Measurements from ENCODE around the gene SRGAP2C. TPM values are rescaled to one million over a fixed set of nuclear protein-coding genes. Genes with fewer than 3 reads are reported as not detected.
"Not testable (repeated sequence)": the region's sequence is repeated elsewhere in the genome, so short reads cannot be mapped to it uniquely, and the experiment has no call there.

Gene SRGAP2C
- total RNA-seq, 1 donor from 2014 or later, result 59.6 TPM

DNA sequence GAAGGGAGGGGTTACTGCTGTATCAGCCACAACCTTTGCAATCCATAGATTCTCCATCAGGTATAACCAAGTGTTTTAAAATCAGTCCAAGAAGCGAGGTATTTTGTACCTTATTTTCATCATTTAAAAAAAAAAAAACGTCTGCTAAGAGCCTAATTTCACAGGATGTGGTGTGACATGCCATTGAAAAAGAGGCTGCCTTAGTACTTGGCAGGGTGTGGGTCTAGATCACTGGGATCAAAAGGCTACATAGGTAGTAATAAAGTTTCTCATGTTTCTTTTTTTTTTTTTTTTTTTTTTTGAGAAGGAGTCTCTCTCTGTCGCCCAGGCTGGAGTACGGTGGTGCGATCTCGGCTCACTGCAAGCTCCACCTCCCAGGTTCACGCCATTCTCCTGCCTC lies 192.2 kb downstream of the SRGAP2C start:
- intact Hi-C loops (cut with micrococcal nuclease), result not testable (repeated sequence)

DNA sequence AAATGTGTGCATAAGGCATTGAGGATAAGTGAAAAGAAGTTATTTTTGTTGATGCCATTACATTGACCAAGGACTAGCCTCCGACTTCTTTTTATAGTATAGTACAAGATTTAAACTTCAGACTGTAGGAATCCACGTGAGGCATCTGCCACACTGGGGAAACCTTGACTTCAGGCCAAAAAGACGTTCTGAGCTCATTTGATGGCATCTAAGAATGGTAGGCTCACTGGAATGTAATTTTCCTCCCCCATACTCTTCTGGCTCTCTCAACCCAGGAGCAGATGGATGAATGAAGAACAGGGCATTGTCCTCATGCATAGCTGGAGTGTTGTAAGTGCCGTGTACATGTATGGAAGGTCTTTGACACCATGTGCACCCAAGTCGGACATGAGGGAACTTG lies 194.0 kb downstream of the SRGAP2C start:
- intact Hi-C loops (cut with micrococcal nuclease), result not testable (repeated sequence)

DNA sequence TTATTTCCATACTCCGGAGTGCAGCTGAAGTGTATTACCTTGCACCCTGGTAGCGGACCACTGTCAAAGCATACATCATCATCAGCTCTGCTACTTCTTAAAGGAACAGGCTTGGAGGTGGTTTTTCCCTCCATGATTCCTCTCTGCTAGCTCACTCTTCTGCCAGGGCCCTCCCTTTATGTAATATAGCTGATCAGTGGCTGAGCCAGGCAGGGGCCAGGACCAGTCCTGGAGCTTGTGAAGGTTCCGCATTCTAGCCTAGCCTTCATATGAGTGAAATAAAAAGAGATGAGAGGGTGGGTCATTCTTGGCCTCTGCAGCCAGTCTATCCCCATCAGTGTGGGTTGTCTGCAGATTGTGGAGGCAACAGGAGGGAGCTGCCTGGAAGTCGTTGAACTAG lies 200.0 kb downstream of the SRGAP2C start:
- intact Hi-C loops (cut with micrococcal nuclease), result not testable (repeated sequence)

DNA sequence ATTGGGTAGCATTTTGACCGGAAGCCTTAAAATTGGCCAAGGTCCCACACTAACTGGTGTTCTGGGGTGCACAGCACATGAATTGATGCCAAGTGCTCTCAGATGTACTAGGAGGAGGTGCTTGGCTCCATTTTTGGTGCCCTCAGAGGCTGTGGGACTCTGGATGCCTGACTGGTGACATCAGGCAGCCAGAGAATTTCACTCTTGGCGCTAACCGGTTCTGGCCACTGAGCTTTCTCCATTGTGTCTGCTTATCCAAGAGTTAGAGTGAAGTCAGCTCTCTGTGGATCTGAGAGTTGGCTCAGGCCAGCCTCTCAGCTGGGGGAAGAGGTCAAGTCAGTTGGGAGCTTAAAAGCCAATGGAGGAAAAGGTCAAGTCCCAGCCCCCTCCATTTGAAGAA lies 200.4 kb downstream of the SRGAP2C start:
- intact Hi-C loops (cut with micrococcal nuclease), result not testable (repeated sequence)

DNA sequence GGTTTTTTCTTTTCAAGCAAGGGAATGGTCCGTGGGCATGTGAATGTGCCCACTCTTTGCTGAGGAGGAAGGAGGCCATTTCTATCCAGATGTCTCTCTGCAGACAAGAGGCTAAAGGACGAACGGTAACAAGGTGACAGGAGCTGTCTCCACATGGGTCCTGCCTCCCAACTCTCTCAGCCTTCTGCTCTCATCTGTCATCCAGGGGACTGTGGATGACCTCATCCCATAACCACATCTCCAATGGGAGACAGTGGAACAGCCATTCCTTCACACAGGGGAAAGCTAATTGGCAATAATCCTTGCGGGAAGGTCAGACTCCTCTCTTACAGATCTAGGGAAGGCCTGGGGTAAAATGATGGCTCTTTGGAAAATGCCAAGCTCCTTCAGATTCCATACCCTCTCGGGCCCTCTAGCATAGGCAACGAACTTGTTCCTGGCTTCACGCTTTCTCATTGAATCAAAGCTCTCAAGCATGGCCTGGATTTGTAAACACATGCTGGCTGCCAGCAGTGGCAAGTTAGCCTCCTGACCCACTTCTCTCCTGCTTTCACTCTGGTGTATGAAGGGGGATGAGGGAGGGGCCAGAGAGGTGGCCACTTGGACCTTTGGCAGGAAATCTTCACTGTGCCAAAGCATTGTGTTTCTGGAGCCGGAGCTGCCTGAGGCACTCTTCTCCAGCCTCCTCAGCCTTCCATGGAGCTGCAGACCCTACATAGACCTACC lies 201.0 kb downstream of the SRGAP2C start:
- intact Hi-C loops (cut with micrococcal nuclease), result not testable (repeated sequence)

DNA sequence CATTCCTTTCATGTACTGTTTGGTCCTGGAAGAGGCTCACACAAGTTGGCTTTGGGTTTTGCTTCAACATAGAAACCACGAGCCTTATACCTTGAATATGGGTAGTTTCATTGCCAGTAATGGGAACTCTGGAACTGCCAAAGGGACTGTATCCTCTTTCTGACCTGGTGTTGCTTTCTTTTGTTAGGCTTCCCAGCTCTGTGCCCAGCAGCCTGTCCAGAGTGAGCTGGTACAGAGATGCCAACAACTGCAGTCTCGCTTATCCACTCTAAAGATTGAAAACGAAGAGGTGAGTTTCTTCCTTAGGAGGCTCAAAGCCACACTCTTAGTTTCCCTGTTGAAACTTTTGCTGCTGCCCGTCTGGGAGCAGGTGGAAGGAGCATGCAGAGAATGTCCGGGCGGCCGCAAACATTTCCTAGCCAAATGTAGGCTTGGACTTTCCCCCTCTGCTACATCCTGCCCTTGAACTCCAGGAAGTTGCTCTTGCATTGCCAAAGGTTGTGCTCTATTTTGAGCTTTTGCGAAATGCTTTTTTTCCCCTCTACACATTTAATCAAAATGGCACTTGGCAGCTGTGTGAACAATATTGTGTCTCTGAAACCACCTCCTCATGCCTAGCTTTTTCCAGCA lies 201.7 kb downstream of the SRGAP2C start:
- intact Hi-C loops (cut with micrococcal nuclease), result not testable (repeated sequence)

DNA sequence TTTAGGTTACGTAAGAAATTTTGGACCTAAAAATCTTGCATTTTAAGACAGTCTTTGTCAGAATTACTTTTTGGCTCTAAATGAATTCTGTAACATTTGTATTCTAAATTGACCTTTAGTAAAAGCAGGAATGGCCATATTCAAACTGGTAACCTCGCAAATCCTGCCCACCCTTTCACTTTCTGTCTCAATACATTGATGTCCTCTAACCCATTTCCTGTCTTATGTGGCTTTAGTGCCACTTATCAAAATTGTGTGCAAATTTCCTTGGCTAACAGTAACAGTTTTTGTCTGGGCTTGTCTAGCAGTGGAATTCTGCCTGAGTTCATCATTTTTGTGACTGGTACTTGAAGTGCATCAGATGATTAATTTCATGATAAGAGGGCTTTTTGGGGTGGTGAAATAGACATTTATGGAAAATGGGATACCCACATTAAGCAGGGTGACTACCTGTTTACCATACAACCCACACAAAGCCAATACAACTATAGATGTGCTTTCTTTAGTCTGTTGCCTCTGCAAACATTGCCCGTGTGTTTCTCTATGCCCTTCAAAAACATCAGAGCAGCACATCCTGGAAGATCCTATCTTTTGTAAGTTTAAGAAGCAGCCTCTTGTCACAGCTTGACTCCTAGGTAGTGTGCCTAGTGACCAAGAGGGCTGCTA lies 205.3 kb downstream of the SRGAP2C start:
- intact Hi-C loops (cut with micrococcal nuclease), result not testable (repeated sequence)

DNA sequence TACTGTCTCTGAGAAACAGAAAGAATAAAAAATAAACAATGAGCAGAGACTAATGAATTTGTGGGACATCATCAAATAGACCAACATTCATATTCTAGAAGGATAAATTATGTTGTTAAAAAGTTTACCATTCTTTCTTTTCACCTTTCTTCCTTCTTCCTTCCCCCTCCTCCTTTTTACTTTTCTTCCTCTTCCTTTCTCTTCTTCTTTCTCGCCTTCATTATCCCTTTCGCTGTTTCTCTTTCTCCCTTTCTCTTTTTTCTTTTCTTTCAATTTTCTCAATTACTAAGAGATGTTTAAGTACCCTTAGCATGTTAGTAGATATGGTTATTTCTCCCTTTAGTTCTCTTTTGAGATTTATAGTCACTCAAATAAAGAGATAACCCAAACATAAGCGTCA lies 207.4 kb downstream of the SRGAP2C start:
- intact Hi-C loops (cut with micrococcal nuclease), result not testable (repeated sequence)

DNA sequence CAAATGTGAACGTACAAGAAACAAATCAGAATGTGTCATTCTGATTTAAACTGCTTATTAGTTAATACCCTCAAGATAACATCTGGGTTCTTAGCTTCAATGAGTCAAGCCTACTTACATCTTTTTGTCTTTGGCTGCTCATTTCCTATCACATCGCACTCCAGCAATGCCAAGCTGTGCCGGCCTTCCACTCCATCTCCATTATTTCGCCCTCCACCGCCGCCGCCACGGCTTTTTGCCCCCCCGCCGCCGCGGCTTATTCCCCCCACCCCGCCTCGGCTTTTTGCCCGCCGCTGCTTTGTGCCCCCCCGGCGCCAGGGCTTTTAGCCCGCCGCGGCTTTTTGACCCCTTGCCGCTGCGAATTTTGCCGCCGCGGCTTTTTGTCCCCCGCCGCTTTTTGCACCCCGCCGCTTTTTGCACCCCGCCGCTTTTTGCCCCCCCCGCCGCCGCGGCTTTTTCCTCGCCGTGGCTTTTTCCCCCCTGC lies 211.0 kb downstream of the SRGAP2C start:
- intact Hi-C loops (cut with micrococcal nuclease), result not testable (repeated sequence)

DNA sequence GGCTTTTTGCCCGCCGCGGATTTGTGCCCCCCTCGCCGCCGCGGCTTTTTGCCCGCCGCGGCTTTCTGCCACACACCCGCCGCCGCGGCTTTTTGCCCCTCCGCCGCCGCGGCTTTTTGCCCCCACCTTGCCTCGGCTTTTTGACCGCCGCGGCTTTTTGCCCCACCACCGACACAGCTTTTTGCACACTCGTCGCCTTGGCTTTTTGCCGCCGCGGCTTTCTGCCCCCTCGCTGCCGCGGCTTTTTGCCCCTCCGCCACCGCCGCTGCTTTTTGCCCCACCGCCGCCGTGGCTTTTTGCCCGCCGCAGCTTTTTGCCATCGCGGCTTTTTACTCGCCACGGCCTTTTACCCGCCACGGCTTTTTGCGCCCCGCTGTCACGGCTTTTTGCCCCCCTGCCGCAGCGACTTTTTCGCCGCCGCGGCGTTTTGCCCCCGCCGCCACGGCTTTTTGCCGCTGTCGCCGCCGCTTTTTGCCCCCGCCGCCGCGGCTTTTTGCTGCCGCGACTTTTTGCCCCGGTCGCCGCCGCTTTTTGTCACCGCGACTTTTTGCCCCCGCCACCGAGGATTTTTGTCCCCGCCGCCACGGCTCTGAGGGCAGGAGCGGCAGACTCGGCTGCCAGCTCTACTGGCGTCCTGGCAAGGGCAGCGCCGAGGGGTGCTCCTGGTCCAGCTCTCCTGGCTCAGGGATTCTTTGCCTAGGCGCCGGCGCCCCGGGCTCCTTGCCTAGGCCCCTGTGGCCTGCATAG lies 211.7 kb downstream of the SRGAP2C start:
- intact Hi-C loops (cut with micrococcal nuclease), result not testable (repeated sequence)

DNA sequence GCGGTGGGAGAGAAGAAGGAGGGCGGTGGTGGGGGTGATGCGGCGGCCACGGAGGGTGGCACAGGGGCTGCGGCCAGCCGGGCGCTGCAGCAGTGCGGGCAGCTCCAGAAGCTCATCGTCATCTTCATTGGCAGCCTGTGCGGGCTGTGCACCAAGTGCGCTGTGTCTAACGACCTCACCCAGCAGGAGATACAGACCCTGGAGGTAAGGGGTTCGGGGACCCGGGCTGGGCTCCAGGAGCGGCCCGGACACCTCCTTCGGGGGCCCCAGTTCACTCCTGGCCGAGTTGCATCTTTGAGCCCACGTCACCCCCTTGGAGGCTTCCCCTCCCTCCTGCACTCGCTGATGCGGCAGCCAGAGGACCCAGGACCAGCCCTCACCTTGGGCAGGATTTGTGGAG lies 212.3 kb downstream of the SRGAP2C start:
- intact Hi-C loops (cut with micrococcal nuclease), result not testable (repeated sequence)

DNA sequence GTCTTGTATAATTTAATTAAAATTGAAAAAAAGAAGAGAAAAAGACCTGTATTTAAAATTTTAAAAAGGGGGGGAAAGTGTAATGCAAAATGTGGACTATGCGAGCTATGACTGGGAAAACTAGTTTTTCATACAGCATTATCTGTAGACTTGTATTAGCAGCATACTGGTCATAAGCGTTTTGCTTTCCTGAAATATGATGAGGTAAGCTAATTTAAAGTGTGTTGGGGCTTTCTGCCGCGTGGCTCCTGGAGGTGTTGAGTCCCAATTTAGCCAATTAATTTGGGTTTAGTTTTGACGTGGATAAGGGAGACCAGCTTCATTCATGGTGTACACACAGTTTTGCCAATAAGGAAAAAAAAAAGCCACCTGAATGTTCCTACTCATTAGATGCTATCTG lies 214.4 kb downstream of the SRGAP2C start:
- intact Hi-C loops (cut with micrococcal nuclease), result not testable (repeated sequence)

DNA sequence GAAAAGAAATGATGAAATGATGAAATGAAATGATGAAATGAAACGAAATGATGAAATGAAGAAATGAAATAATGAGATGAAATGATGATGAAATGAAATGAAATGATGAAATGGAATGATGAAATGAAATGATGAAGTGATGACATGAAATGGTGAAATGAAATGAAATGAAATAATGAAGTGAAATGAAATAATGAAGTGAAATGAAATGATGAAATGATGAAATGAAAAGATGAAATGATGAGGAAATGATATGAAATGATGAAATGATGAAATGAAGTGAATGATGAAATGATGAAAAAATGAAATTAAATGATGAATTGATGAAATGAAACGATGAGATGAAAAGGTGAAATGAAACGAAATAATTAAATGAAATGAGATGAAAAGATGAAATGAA lies 215.3 kb downstream of the SRGAP2C start:
- intact Hi-C loops (cut with micrococcal nuclease), result not testable (repeated sequence)

DNA sequence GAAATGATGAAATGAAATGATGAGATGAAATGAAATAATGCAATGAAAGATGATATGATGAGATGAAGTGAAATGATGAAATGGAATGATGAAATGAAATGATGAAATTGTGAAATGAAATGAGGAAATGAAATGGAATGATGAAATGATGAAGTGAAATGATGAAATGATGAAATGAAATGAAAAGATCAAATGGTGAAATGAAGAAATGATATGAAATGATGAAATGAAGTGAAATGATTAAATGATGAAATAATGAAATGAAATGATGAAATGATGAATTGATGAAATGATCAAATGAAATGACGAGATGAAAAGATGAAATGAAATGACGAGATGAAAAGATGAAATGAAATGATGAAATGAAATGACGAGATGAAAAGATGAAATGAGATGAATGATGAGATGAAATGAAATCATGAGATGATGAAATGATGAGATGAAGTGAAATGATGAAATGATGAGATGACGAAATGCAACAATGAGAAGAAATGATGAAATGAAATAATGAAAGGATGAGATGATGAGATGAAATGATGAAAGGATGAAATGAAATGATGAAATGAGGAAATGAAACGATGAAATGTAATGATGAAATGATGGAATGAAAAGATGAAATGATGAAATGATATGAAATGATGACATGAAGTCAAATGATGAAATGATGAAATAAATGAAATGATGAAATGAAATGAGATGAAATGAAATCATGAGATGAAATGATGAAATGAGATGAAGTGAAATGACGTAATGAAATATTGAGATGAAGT lies 216.0 kb downstream of the SRGAP2C start:
- intact Hi-C loops (cut with micrococcal nuclease), result not testable (repeated sequence)

DNA sequence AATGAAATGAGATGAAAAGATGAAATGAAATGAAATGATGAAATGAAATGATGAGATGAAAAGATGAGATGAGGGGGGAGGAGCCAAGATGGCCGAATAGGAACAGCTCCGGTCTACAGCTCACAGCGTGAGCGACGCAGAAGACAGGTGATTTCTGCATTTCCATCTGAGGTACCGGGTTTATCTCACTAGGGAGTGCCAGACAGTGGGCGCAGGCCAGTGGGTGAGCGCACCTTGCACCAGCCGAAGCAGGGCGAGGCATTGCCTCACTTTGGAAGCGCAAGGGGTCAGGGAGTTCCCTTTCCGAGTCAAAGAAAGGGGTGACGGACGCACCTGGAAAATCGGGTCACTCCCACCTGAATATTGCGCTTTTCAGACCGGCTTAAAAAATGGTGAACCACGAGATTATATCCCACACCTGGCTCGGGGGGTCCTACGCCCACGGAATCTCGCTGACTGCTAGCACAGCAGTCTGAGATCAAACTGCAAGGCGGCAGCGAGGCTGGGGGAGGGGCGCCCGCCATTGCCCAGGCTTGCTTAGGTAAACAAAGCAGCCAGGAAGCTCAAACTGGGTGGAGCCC lies 216.7 kb downstream of the SRGAP2C start:
- intact Hi-C loops (cut with micrococcal nuclease), result not testable (repeated sequence)

DNA sequence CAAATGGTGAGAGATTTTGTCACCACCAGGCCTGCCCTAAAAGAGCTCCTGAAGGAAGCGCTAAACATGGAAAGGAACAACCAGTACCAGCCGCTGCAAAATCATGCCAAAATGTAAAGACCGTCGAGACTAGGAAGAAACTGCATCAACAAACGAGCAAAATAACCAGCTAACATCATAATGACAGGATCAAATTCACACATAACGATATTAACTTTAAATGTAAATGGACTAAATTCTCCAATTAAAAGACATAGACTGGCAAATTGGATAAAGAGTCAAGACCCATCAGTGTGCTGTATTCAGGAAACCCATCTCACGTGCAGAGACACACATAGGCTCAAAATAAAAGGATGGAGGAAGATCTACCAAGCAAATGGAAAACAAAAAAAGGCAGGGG lies 218.5 kb downstream of the SRGAP2C start:
- intact Hi-C loops (cut with micrococcal nuclease), result not testable (repeated sequence)

DNA sequence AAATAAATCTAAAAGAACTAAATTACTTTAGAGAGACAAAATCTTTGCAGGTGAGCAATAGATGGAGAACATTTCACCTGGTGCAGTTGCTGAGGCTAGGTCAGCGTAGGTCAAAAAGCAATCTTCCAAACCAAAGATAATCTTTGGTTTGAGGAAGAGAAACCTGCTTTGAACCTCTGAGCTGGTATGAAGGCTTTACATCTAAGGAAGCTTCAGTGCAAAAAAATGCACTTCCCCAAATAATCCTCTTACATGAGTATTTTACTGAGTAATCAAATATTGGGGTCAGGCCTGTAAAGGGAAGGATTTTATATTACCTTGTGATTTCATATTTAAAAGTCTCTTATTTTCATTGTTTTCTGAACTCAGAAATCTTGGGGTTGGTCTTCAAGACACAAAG lies 223.6 kb downstream of the SRGAP2C start:
- intact Hi-C loops (cut with micrococcal nuclease), result no loop called here

DNA sequence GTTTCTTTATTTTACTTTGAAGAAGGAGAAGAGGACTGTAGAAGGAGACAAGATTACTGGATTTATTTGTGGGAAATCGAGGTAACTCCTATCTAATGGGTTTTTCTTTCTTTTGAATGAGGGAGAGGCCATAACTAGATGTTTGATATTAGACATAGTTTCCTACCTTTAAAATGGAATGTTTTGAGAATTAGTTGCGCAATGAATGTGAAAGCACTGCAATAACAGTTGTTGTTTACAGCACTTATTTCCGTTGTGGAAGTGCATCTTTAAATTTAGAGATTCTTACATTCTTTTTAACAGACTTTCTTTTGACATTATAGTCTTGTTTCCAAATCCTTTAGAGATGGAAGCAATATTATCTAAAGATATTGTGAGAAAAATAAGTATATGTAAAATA lies 229.0 kb downstream of the SRGAP2C start:
- intact Hi-C loops (cut with micrococcal nuclease), result loop anchor here (5.0 kb wide), 1 partner anchor 58 kb away; no protein-coding TSS in a partner anchor

DNA sequence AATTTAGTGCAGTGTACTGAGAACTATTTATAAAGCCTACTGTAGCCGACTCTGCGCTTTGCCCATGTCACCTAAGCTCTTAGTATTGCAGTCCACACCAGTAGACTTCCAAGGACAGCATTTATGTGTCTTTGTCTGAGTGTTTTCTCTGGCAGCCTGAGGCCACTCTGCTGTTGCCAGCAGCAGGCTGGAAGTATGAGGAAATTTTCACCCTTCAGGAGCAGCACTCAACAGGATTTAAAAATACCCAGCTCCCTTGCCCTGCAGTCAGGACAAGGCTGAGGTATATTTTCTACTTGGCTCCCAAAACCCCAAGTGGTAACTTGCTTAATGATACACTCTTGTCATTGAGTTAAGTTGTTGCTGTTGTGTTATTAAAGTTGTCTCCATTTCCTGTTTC lies 230.1 kb downstream of the SRGAP2C start:
- intact Hi-C loops (cut with micrococcal nuclease), result loop anchor here (5.0 kb wide), 1 partner anchor 57 kb away; no protein-coding TSS in a partner anchor

DNA sequence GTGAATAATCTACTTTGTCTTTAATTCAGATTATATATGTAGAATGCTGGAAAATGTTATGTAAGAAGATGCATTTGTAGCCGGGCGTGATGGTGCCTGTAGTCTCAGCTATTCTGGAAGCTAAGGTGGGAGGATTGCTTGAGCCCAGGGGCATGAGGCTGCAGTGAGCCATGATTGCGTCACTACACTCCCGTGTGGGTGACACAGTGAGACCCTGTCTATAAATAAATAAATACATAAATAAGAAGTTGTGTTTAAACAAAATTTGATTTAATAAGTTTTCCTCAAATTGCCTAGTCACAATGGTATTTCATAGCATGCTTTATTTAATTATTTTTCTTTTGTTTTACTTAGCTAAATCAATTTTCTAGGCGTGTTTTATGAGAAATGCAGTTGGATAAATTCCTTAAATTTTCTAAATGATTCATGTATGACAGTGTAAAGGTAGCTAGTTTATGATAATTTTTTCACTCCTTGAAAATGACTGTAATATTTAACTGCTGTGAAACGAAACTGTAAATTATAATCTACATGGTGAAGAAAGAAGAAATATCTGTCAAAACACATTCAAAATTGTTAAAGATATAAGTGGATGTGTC lies 232.6 kb downstream of the SRGAP2C start:
- intact Hi-C loops (cut with micrococcal nuclease), result no loop called here
